A549 treated with ZK216348 at 1 μM for 4 hours (cell line): ENCODE data around the gene APOBEC4. TPM values are rescaled to one million over a fixed set of nuclear protein-coding genes. Genes with fewer than 3 reads are reported as not detected.

Experiments used
- total RNA-seq: library from RNA; stranded (reverse); fragments of 200-300 nt; extraction: Qiagen RNA extraction; gene quantifications from 5 replicates; pipeline ENCODE4 v1.2.3, GENCODE V29; 2022; ENCODE audit warnings: low read depth

APOBEC4 gene, protein sequence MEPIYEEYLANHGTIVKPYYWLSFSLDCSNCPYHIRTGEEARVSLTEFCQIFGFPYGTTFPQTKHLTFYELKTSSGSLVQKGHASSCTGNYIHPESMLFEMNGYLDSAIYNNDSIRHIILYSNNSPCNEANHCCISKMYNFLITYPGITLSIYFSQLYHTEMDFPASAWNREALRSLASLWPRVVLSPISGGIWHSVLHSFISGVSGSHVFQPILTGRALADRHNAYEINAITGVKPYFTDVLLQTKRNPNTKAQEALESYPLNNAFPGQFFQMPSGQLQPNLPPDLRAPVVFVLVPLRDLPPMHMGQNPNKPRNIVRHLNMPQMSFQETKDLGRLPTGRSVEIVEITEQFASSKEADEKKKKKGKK
- total RNA-seq = not detected in 5 replicates

DNA sequence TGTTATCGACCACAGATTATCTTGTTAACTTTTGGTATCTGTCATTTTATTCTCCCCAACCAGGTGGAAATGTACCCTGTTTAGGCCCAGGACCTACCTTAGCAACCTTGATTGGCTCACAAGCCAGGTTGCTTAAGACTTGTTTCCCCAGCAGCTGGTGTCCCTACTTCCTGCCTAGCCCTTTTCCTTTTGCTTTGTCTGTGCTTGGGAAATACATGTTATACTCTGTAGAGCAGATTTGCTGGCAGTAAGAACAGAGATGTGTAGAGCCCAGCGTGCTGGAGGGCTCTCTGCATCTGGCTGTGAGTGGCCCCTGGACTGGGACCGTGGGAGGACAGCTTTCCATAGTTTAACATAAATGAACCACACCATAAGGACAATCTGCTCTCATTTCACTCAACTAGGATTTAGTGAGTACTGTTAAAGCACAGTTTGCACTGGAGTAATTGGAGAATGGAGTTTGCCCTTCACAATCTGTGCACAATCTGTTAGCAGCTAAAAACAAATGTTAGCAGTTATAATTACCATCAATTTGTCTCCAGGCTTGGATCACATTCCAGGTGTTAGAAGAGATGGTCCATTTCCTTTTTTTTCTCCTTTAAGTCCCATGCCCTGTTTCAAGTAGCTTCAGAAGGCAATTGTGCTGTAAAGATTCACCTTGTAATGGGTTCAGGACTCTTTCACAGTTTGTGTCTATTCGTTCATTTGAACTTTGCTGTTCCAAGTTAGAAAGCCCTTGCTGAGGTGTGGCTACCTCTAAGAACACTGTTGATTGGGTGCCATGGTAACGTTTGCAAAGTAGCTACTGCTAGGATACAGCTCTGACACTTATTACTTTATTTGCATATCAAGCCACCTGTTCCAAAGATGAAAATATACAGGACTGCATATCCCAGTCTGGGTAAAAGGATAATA lies at the start of gene APOBEC4:
APOBEC4 (minus strand) TSS at position 770 of the 915 bp plus-strand sequence. CDS start 4,535 bp downstream, outside the sequence.

DNA sequence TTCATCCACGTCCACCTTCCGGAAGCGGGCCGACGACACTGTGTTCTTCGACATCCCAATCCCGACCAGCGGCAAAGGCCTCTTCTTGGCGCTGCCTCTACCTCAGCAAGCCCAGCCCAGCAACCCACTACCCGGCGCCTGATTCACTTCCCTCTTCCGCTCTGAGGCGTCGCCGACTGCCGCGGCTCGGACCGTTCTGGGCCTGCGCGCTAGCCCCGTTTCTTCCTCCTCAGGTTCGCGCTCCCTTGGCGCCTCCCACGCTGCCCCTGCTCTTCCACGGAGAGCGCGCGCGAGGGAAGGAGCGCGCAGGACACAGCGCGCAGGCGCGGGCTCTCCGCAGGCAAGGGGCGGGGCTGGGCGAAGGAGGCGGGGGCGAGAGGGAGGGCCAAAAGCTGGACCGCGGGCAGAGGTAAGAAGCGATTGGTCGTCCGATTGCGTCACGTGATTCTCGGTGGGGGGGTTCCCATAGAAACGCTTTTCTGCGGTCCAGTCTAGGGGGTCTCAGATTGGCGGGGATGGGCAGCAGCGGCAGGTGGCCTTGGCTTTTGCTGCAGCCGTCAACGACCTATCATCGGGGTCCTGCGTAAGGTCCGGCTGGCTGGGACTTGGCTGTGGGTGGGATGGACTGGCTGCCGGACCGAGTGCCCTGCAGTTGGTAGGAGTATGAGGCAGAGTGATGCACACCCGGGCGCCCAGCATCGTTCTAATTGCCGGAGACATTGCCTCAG lies 17.3 kb downstream of the APOBEC4 start, which contains the start of gene ARPC5:
ARPC5 (minus strand) TSS at position 178 of the 728 bp plus-strand sequence; CDS start at position 54, 124 bp downstream.

Other genes starting within 250 kb of the APOBEC4 start
- gene NMNAT2, start 234.9 kb downstream of the APOBEC4 start, total RNA-seq = 0.42 to 1.5 TPM (median 0.62 TPM) in 5 replicates
- gene SMG7, start 180.8 kb downstream of the APOBEC4 start, total RNA-seq = 33.6 to 42.3 TPM (median 36.1 TPM) in 5 replicates
- gene NCF2, start 62.9 kb downstream of the APOBEC4 start, total RNA-seq = 1.0 to 3.3 TPM (median 2.7 TPM) in 5 replicates
- 123 to 181 TPM (median 175 TPM) in 5 replicates for gene ARPC5, start 17.5 kb downstream of the APOBEC4 start, total RNA-seq
- 0.58 to 0.87 TPM (median 0.82 TPM) in 5 replicates for gene RGL1, start 151.8 kb upstream of the APOBEC4 start, total RNA-seq